HL-60 (cell line): ENCODE data around the gene BNC1.

ENCODE experiments used
- CTCF ChIP-seq: IDR thresholded peaks from one replicate; pipeline ENCODE4 v1.5.1; 2011; ENCODE audit warnings: low read length, control low read depth, inconsistent platforms; ENCODE audit not compliant: insufficient read depth
- POLR2AphosphoS5 ChIP-seq: IDR thresholded peaks from 2 replicates; pipeline ENCODE4 v1.6.1; 2012; ENCODE audit warnings: low read depth
- REST ChIP-seq: IDR thresholded peaks from 2 replicates; pipeline ENCODE4 v1.6.1; 2012; ENCODE audit warnings: low read depth; ENCODE audit not compliant: insufficient replicate concordance
- SPI1 ChIP-seq: IDR thresholded peaks from 2 replicates; pipeline ENCODE4 v1.6.1; 2012; ENCODE audit warnings: low read depth, mild to moderate bottlenecking, borderline replicate concordance

GRCh38 chr15:83283138-83283812 is 1.2 kb downstream of the BNC1 start:
- TF ChIP-seq SPI1 (no peak), CTCF (no peak), POLR2AphosphoS5 (no peak), REST (no peak)
